HG03097 (cell line): ENCODE measurements around the gene DVL2.

Experiments used
- ATAC-seq: cut with Tn5 transposase; IDR thresholded peaks from one replicate; pipeline ENCODE4 v1.9.1; 2021; ENCODE audit not compliant: unreplicated experiment, low FRiP score

Gene DVL2

GRCh38 chr17:7176841-7177190 is 57.5 kb downstream of the DVL2 start:
- no peak for ATAC-seq

GRCh38 chr17:7176107-7176840 is 58.0 kb downstream of the DVL2 start:
- ATAC-seq, result no peak
